Measurements from ENCODE around the gene CELF4. TPM values are rescaled to one million over a fixed set of nuclear protein-coding genes. Genes with fewer than 3 reads are reported as not detected.

The CELF4 gene
- total and polyA plus RNA-seq, 2 donors (not counting 3 experiments of a cell fraction or from before 2014, with no cell fraction given): not detected

DNA sequence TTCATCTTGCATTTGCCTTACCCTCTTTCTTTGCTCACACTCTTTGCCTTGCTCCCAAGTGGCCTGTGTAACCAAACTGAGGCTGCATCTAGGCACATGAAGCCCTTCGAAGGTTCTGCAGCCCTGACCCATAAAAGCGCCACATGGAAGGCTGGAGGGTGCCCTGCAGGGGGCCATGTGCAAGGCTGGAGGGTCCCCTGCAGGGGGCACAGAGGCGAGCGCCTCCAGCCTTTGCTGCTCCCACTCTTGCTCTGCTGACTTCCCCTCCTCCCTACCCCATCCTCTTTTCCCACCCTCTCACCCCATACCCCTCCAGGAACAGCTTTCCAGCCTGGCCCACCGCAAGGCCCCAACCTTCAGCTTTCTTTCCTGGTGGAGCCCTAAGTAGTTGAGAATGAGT lies 317.3 kb downstream of the CELF4 start:
- no TSS peak for BruUV-seq (replicated peaks)
- no peak overlapping the region for H3K4me2 ChIP-seq (ENCODE audit: insufficient read depth, low read length)
- no peaks in the 10 kb centered on the region for H3K9me1 ChIP-seq (replicated peaks; ENCODE audit: control insufficient read depth, extremely low read depth, insufficient read depth, low read length)
- H4K20me1 ChIP-seq (replicated peaks; ENCODE audit: control insufficient read depth, extremely low read depth, insufficient read depth, low read length): no peaks in the 10 kb centered on the region
- H3K36me3 ChIP-seq (ENCODE audit: control insufficient read depth in 2 of 2, extremely low read depth in 1 of 2, insufficient read depth in 2 of 2, low read length in 2 of 2): no peaks in the 10 kb centered on the region
- intact Hi-C loops (cut with micrococcal nuclease) (no loop called here), dilution Hi-C loops (cut with MboI; ENCODE audit: extremely low pct_ligation_motif_present, low sequenced_read_pairs) (no loop called here)
- CTCF ChIA-PET: no interaction called here
- no peak overlapping the region for H3K27ac ChIP-seq (ENCODE audit: insufficient read depth, low read depth, low read length)
- H3K27me3 ChIP-seq (ENCODE audit: control insufficient read depth in 2 of 2, insufficient read depth in 2 of 2, low read length in 2 of 2): peaks cover 18 to 24% of the 10 kb centered on the region in 2 experiments
- FAIRE-seq (no peak), DNase-seq (ENCODE audit: low read depth, low spot score) (no peak)
- no peak overlapping the region for H3K9ac ChIP-seq (replicated peaks; ENCODE audit: extremely low read depth, insufficient read depth, low read length)
- POLR2A ChIA-PET: no interaction called here
- H3K4me1 ChIP-seq (ENCODE audit: control insufficient read depth, extremely low read depth, insufficient read depth, low read length): no peaks in the 10 kb centered on the region
- TF ChIP-seq GATA2 (IDR thresholded peaks at IDR 0.05; ENCODE audit: insufficient read depth, insufficient read length, low read depth, low read length) (no peak), JUN (IDR thresholded peaks at IDR 0.05; ENCODE audit: borderline replicate concordance, insufficient read depth, insufficient read length, low read depth) (no peak), POLR2AphosphoS5 (IDR thresholded peaks at IDR 0.05; ENCODE audit: insufficient read depth, low read depth, low read length) (no peak)
- no peak overlapping the region for H2AFZ ChIP-seq (ENCODE audit: low read depth, low read length)
- H3K79me2 ChIP-seq (ENCODE audit: control insufficient read depth, insufficient read depth, low read length): no peaks in the 10 kb centered on the region
- no peaks in the 10 kb centered on the region for H3K9me3 ChIP-seq (replicated peaks; ENCODE audit: control insufficient read depth, insufficient read depth, low read length)
- no peak overlapping the region for H3K4me3 ChIP-seq (replicated peaks in 1 of 3; ENCODE audit: insufficient read depth in 1 of 3, low read depth in 1 of 3, low read length in 3 of 3)

DNA sequence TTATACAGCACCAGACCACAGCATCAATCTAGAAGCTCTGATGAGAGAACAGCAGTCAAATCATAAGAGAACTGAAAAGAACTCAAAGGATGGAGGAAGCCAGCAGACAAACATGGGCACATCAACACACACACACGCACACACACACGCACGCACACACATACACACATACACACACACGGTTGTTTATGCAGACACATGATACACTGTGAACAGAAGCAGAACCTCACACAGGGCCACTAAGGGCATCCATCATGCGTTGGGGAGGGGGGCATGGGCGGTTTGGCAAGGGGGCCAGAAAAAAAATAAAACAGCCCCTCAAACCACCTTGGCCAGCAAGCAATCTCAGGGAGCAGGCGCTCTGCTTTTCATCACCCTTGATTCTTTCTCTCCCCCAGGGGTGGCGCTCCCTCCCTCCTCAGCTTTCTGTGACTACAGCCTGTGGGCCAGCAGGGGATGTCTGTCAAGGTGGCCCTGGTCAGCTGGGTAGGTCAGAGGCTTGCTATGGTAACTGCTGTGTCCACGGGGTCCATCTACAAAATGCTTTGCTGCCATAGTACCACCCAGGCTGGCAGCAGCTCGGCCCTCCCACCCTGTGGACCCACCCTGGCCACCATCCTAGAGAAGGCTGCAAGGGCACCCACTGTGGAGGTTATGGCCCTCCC lies 318.0 kb downstream of the CELF4 start:
- no peaks in the 10 kb centered on the region for H3K9me3 ChIP-seq (replicated peaks; ENCODE audit: control insufficient read depth, insufficient read depth, low read length)
- no peak for TF ChIP-seq POLR2AphosphoS5 (IDR thresholded peaks at IDR 0.05; ENCODE audit: insufficient read depth, low read depth, low read length)
- TF ChIP-seq FOS (IDR thresholded peaks at IDR 0.05; ENCODE audit: borderline replicate concordance, insufficient read depth, low read length): no peak
- TF ChIP-seq, protein P1, sequence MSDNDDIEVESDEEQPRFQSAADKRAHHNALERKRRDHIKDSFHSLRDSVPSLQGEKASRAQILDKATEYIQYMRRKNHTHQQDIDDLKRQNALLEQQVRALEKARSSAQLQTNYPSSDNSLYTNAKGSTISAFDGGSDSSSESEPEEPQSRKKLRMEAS (IDR thresholded peaks at IDR 0.05; ENCODE audit: insufficient read depth, insufficient read length): no peak
- no peak for TF ChIP-seq EZH2 (IDR thresholded peaks at IDR 0.05; ENCODE audit: borderline replicate concordance, low read depth, low read length, severe bottlenecking)
- TF ChIP-seq JUN (IDR thresholded peaks at IDR 0.05; ENCODE audit: borderline replicate concordance, insufficient read depth, insufficient read length, low read depth): no peak
- TF ChIP-seq MYC (IDR thresholded peaks at IDR 0.05; ENCODE audit: low read depth, low read length): no peak
- TF ChIP-seq, protein P2, sequence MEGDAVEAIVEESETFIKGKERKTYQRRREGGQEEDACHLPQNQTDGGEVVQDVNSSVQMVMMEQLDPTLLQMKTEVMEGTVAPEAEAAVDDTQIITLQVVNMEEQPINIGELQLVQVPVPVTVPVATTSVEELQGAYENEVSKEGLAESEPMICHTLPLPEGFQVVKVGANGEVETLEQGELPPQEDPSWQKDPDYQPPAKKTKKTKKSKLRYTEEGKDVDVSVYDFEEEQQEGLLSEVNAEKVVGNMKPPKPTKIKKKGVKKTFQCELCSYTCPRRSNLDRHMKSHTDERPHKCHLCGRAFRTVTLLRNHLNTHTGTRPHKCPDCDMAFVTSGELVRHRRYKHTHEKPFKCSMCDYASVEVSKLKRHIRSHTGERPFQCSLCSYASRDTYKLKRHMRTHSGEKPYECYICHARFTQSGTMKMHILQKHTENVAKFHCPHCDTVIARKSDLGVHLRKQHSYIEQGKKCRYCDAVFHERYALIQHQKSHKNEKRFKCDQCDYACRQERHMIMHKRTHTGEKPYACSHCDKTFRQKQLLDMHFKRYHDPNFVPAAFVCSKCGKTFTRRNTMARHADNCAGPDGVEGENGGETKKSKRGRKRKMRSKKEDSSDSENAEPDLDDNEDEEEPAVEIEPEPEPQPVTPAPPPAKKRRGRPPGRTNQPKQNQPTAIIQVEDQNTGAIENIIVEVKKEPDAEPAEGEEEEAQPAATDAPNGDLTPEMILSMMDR (IDR thresholded peaks at IDR 0.05; ENCODE audit: extremely low read depth in 1 of 2, insufficient read depth in 1 of 2, low read depth in 1 of 2, low read length in 2 of 2): no peak
- TF ChIP-seq POLR2A (IDR thresholded peaks at IDR 0.05; ENCODE audit: low read depth, low read length): no peak
- TF ChIP-seq GATA2 (IDR thresholded peaks at IDR 0.05; ENCODE audit: insufficient read depth, insufficient read length, low read depth, low read length): no peak
- H3K4me2 ChIP-seq (ENCODE audit: insufficient read depth, low read length): no peak overlapping the region
- no peak for FAIRE-seq
- BruUV-seq (replicated peaks): no TSS peak
- H3K79me2 ChIP-seq (ENCODE audit: control insufficient read depth, insufficient read depth, low read length): no peaks in the 10 kb centered on the region
- H3K9ac ChIP-seq (replicated peaks; ENCODE audit: extremely low read depth, insufficient read depth, low read length): no peak overlapping the region
- no peak for DNase-seq (ENCODE audit: low read depth, low spot score)
- no peaks in the 10 kb centered on the region for H4K20me1 ChIP-seq (replicated peaks; ENCODE audit: control insufficient read depth, extremely low read depth, insufficient read depth, low read length)
- peaks cover 15 to 28% of the 10 kb centered on the region in 2 experiments for H3K27me3 ChIP-seq (ENCODE audit: control insufficient read depth in 2 of 2, insufficient read depth in 2 of 2, low read length in 2 of 2)
- POLR2A ChIA-PET: no interaction called here
- no peak overlapping the region for H3K4me3 ChIP-seq (replicated peaks in 1 of 3; ENCODE audit: insufficient read depth in 1 of 3, low read depth in 1 of 3, low read length in 3 of 3)
- no peak overlapping the region for H3K27ac ChIP-seq (ENCODE audit: insufficient read depth, low read depth, low read length)
- H2AFZ ChIP-seq (ENCODE audit: low read depth, low read length): no peak overlapping the region
- dilution Hi-C loops (cut with MboI; ENCODE audit: extremely low pct_ligation_motif_present, low sequenced_read_pairs) (no loop called here), intact Hi-C loops (cut with micrococcal nuclease) (no loop called here)
- H3K4me1 ChIP-seq (ENCODE audit: control insufficient read depth, extremely low read depth, insufficient read depth, low read length): no peaks in the 10 kb centered on the region
- H3K9me1 ChIP-seq (replicated peaks; ENCODE audit: control insufficient read depth, extremely low read depth, insufficient read depth, low read length): no peaks in the 10 kb centered on the region
- CTCF ChIA-PET: no interaction called here
- H3K36me3 ChIP-seq (ENCODE audit: control insufficient read depth in 2 of 2, extremely low read depth in 1 of 2, insufficient read depth in 2 of 2, low read length in 2 of 2): no peaks in the 10 kb centered on the region
